Thymus (tissue), 11 donors: Measurements from ENCODE around the gene NIPBL. TPM values are rescaled to one million over a fixed set of nuclear protein-coding genes. Genes with fewer than 3 reads are reported as not detected.
"Not testable (repeated sequence)": the region's sequence is repeated elsewhere in the genome, so short reads cannot be mapped to it uniquely, and the experiment has no call there.

Source experiments
- DNase-seq, 9 donors: peaks; one replicate each; pipeline ENCODE4 v3.0.0-alpha.2; 2013; ENCODE audit warnings: low spot score in 9 of 9, low read depth in 6 of 9, missing footprints in 1 of 9
- H3K27ac ChIP-seq, 2 donors: one replicate each; pipeline ENCODE4 v1.5.1; 2013; ENCODE audit warnings: control low read depth in 1 of 2, low read depth in 1 of 2, low read length in 1 of 2, mild to moderate bottlenecking in 1 of 2, moderate library complexity in 1 of 2
- H3K27me3 ChIP-seq, 2 donors: one replicate each; pipeline ENCODE4 v1.5.1; 2013; ENCODE audit warnings: low read length in 1 of 2; ENCODE audit not compliant: control insufficient read depth in 2 of 2, insufficient read depth in 1 of 2
- H3K36me3 ChIP-seq, 2 donors: one replicate each; pipeline ENCODE4 v1.5.1; 2013; ENCODE audit warnings: low read length in 1 of 2, mild to moderate bottlenecking in 1 of 2, moderate library complexity in 1 of 2; ENCODE audit not compliant: control insufficient read depth in 2 of 2, insufficient read depth in 2 of 2
- H3K4me1 ChIP-seq, 2 donors: one replicate each; pipeline ENCODE4 v1.5.1; 2013; ENCODE audit warnings: low read length in 2 of 2; ENCODE audit not compliant: control insufficient read depth in 2 of 2, insufficient read depth in 2 of 2
- H3K4me3 ChIP-seq, 2 donors: one replicate each; pipeline ENCODE4 v1.5.1; 2013; ENCODE audit warnings: low read length in 2 of 2, control low read depth in 1 of 2, mild to moderate bottlenecking in 1 of 2
- H3K9me3 ChIP-seq, 2 donors: one replicate each; pipeline ENCODE4 v1.5.1; 2013; ENCODE audit warnings: low read length in 1 of 2, mild to moderate bottlenecking in 1 of 2; ENCODE audit not compliant: control insufficient read depth in 2 of 2, insufficient read depth in 1 of 2
- WGBS: extraction: QIAGEN DNeasy Blood & Tissue Kit; methylation state at CpG from one replicate; pipeline ENCODE4 v1.1.7; 2013; 5-methylcytosine and 5-hydroxymethylcytosine counted together
- polyA plus RNA-seq: library from polyadenylated mRNA; stranded (reverse); fragments of 200-250 nt; gene quantifications from one replicate; pipeline ENCODE4 v1.2.3, GENCODE V29; 2013
- total RNA-seq: library from RNA; stranded (reverse); fragments of 120-200 nt; gene quantifications from one replicate; pipeline ENCODE4 v1.2.4, GENCODE V29; 2013
- donor health status: healthy.

NIPBL gene
- total and polyA plus RNA-seq, 2 donors: 36.7 to 38.4 TPM

DNA sequence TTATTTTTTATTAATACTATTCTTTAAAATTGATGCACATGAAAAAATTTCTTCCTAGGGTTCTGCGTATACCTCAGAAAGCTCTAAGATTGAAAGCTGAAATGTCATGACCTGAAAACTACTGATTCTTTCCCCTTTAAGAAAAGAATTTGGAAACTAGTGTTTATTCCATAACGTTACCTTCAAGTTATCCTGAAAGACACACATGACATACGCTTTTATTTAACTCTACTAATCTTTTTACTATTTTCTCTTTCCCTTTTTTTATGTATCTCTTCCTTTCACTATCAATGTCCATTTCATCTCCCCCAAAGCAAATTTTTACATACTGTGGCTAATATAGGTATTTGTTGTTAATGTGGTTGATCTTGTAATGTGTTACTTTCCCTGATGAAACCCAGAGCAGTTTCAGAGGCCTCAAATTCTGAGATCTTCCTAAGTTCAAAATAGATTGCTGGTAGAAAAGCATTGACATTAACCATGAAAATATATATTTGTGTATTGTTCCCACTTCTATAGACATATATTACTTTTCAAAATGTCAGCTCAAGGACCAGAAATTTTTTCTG is 7.4 kb downstream of the NIPBL start:
- H3K27me3 ChIP-seq: no peaks in the 10 kb centered on the region
- no peak overlapping the region for H3K4me3 ChIP-seq
- H3K4me1 ChIP-seq: peaks cover 0 to 2% of the 10 kb centered on the region in 2 donors
- no peaks in the 10 kb centered on the region for H3K9me3 ChIP-seq
- peaks cover 7% of the 10 kb centered on the region in 2 donors for H3K36me3 ChIP-seq
- no peak for DNase-seq
- WGBS: 93% methylated on average over 3 of the region's 3 CpGs
- H3K27ac ChIP-seq: no peak overlapping the region

DNA sequence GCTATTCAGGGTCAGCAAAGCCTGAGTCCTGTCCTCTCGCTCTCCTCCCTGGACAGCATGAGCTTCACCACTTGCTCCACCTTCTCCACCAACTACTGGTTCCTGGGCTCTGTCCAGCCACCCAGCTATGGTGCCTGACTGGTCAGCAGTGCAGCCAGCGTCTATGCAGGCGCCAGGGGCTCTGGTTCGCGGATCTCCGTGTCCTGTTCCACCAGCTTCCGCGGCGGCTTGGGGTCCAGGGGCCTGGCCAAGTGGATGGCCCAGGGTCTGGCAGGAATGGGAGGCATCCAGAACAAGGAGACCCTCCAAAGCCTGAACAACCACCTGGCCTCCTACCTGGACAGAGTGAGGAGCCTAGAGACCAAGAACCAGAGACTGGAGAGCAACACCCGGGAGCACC is 8.6 kb downstream of the NIPBL start:
- no peak for DNase-seq
- H3K4me3 ChIP-seq: no peak overlapping the region
- peaks cover 0 to 2% of the 10 kb centered on the region in 2 donors for H3K4me1 ChIP-seq
- WGBS: 98% methylated on average over 10 of the region's 10 CpGs
- no peaks in the 10 kb centered on the region for H3K27me3 ChIP-seq
- H3K9me3 ChIP-seq: no peaks in the 10 kb centered on the region
- H3K27ac ChIP-seq: no peak overlapping the region
- H3K36me3 ChIP-seq: peaks cover 7% of the 10 kb centered on the region in 2 donors

DNA sequence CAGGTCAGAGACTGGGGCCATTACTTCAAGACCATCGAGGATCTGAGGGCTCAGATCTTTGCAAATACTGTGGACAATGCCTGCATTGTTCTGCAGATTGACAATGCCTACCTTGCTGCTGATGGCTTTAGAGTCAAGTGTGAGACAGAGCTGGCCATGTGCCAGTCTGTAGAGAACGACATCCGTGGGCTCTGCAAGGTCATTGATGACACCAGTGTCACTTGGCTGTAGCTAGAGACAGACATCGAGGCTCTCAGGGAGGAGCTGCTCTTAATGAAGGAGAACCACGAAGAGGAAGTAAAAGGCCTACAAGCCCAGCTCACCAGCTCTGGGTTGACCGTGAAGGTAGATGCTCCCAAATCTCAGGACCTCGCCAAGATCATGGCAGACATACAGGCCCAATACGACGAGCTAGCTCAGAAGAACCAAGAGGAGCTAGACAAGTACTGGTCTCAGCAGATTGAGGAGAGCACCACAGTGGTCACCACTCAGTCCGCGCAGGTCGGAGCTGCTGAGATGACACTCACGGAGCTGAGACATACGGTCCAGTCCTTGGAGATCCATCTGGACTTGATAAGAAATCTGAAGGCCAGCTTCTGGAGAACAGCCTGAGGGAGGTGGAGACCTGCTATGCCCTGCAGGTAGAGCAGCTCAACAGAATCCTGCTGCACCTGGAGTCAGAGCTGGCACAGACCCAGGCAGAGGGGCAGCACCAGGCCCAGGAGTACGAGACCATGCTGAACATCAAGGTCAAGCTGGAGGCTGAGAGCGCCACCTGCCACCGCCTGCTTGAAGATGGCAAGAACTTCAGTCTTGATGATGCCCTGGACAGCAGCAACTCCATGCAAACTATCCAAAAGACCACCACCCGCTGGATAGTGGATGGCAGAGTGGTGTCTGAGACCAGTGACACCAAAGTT is 9.3 kb downstream of the NIPBL start:
- 95% methylated on average over 18 of the region's 18 CpGs for WGBS
- Histone ChIP-seq H3K4me3 (no peak overlapping the region), H3K36me3 (peaks cover 7% of the 10 kb centered on the region in 2 donors), H3K4me1 (peaks cover 0 to 2% of the 10 kb centered on the region in 2 donors), H3K9me3 (no peaks in the 10 kb centered on the region), H3K27me3 (no peaks in the 10 kb centered on the region), H3K27ac (no peak overlapping the region)
- no peak for DNase-seq

DNA sequence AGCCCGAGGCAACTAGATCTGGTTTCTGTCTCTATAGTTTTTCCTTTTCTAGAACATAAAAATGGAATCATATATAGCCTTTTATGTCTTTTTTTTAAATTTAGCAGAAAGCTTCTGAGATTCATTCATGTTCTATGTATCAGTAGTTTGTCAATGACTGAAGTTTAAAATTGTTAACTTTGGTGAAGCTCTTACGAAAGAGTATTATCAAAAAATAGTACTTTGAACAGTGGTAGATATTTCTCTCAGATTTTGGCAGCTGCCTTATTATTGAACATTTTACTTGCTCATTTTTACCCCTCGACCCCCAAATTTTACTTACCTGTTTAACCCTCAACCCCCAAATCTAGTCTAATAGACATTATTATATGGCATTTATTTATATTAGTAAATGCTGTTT is 10.2 kb downstream of the NIPBL start:
- DNase-seq: no peak
- Histone ChIP-seq H3K27ac (no peak overlapping the region), H3K4me3 (no peak overlapping the region), H3K36me3 (peaks cover 7 to 10% of the 10 kb centered on the region in 2 donors), H3K9me3 (no peaks in the 10 kb centered on the region), H3K27me3 (no peaks in the 10 kb centered on the region), H3K4me1 (peaks cover 0 to 2% of the 10 kb centered on the region in 2 donors)
- WGBS: 94% methylated on average over 3 of the region's 3 CpGs

DNA sequence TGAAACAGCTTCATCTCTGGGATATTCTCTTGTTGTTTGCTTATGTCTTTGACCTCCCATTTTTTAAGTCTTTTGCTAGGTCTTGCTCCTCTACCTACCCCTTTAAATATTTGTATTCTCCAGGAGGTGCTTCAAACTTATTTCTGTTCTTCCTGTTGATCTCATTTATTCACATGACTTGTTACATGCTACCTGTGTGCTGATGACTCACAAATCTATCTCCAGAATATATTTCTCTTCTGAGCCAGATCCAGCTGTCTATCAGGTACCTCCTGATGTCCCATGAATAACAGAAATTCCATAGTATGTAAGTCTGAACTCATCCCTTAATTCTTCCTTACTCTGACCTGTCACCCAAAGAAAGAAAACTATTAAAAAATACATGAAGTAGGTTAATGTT is 11.0 kb downstream of the NIPBL start:
- no peak overlapping the region for H3K27ac ChIP-seq
- no peaks in the 10 kb centered on the region for H3K27me3 ChIP-seq
- H3K4me3 ChIP-seq: no peak overlapping the region
- DNase-seq: no peak
- H3K4me1 ChIP-seq: peaks cover 0 to 2% of the 10 kb centered on the region in 2 donors
- H3K9me3 ChIP-seq: no peaks in the 10 kb centered on the region
- H3K36me3 ChIP-seq: peaks cover 7 to 10% of the 10 kb centered on the region in 2 donors

DNA sequence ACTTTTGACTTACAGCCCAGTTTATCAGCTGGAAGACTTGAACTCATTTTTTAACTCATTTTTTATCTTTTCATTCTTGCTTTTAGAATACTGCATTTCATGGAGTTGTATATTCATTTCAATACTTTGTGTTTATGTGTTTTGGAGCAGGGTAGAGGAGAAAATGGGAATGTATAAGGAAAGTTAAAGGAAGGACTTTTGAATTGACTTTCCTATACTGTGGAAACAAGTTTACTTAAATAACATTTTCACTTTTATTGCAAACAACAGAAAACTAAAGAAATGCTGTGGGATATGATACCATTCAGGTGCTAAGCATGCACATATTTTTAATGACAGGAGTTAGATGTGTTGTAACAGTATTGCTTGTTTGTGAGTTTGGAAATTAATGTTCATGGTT is 11.7 kb downstream of the NIPBL start:
- Histone ChIP-seq H3K27me3 (no peaks in the 10 kb centered on the region), H3K36me3 (peaks cover 7 to 10% of the 10 kb centered on the region in 2 donors), H3K4me3 (no peak overlapping the region), H3K27ac (no peak overlapping the region), H3K4me1 (peaks cover 0 to 2% of the 10 kb centered on the region in 2 donors), H3K9me3 (no peaks in the 10 kb centered on the region)
- DNase-seq: no peak

DNA sequence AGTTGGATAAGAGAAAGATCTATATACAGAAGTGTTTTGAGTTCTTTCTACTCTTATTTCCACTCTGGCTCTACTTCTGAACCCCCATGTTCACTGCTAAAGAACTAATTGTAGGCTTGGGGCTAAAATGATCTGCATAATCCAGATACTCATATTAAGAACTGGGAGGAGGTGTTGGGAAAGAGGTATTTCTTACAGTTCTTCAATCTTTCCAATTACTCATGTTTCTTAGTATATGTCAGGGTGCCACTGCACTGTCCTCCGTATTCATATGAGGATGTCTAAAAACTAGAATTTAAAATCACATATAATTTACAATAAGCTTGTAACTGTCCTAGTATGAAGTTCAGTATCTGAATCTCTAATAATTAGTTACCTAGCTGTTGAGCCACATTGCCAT is 12.7 kb downstream of the NIPBL start:
- Histone ChIP-seq H3K27me3 (no peaks in the 10 kb centered on the region), H3K36me3 (peaks cover 7 to 10% of the 10 kb centered on the region in 2 donors), H3K9me3 (no peaks in the 10 kb centered on the region), H3K4me3 (no peak overlapping the region), H3K4me1 (peaks cover 0 to 2% of the 10 kb centered on the region in 2 donors), H3K27ac (no peak overlapping the region)
- no peak for DNase-seq
- WGBS: 99% methylated on average over 1 of the region's 1 CpG

DNA sequence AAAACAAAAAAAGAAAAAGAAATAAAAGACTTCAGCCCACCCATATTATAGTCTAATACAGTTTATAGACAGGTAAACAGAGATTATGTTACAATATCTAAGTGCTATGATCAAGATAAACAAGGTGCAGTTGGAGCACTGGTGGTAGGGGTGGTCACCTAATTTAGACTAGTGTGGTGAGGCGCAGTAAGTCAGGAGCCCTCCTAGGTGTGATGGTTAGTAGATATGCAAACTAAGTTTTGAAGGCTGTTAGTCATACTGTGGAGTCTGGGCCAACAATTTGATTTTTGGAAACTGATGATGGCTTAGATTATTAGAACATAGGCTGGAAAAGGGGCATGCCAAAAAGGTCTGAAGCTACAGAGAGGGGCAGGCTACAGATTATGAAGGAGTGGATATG is 14.7 kb downstream of the NIPBL start:
- peaks cover 0 to 3% of the 10 kb centered on the region in 2 donors for H3K36me3 ChIP-seq
- H3K4me1 ChIP-seq: no peaks in the 10 kb centered on the region

DNA sequence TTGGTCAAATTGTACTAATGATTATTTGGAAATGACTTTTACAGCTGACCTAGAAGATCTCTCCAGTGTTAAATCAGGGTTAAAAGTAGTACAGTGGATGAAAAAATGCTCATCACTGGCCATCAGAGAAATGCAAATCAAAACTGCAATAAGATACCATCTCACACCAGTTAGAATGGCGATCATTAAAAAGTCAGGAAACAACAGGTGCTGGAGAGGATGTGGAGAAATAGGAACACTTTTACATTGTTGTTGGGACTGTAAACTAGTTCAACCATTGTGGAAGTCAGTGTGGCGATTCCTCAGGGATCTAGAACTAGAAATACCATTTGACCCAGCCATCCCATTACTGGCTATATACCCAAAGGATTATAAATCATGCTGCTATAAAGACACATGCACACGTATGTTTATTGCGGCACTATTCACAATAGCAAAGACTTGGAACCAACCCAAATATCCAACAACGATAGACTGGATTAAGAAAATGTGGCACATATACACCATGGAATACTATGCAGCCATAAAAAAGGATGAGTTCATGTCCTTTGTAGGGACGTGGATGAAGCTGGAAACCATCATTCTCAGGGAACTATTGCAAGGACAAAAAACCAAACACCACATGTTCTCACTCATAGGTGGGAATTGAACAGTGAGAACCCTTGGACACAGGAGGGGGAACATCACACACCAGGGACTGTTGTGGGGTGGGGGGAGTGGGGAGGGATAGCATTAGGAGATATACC is 15.7 kb downstream of the NIPBL start:
- not testable (repeated sequence) for H3K27ac ChIP-seq, DNase-seq, H3K27me3 ChIP-seq, H3K9me3 ChIP-seq, H3K36me3 ChIP-seq, H3K4me3 ChIP-seq, H3K4me1 ChIP-seq
- WGBS: 100% methylated on average over 2 of the region's 6 CpGs

More for the DNA sequence above, 14.7 kb downstream of the NIPBL start:
- H3K27me3 ChIP-seq: no peaks in the 10 kb centered on the region
- H3K4me3 ChIP-seq: no peak overlapping the region
- WGBS: 98% methylated on average over 1 of the region's 1 CpG
- no peak overlapping the region for H3K27ac ChIP-seq
- DNase-seq: no peak
- H3K9me3 ChIP-seq: no peaks in the 10 kb centered on the region
